HG03025 (cell line): ENCODE measurements around the gene ATP5F1E.
"Not testable (repeated sequence)": the region's sequence is repeated elsewhere in the genome, so short reads cannot be mapped to it uniquely, and the experiment has no call there.

Experiments
- ATAC-seq: cut with Tn5 transposase; IDR thresholded peaks from one replicate; pipeline ENCODE4 v1.9.1; 2021; ENCODE audit warnings: mild to moderate bottlenecking, moderate library complexity; ENCODE audit not compliant: unreplicated experiment, low FRiP score

Gene ATP5F1E

GRCh38 chr20:58992911-58993310, 39.2 kb downstream of the ATP5F1E start:
- ATAC-seq = no peak

GRCh38 chr20:58991715-58992114, 40.4 kb downstream of the ATP5F1E start:
- no peak for ATAC-seq

GRCh38 chr20:58990651-58991445, 41.3 kb downstream of the ATP5F1E start:
- ATAC-seq = no peak

- no peak for ATAC-seq
Measured at GRCh38 chr20:58989196-58989595, 42.9 kb downstream of the ATP5F1E start.

- no peak for ATAC-seq
Measured at GRCh38 chr20:58988565-58988882, 43.6 kb downstream of the ATP5F1E start.

GRCh38 chr20:58987790-58988564, 44.2 kb downstream of the ATP5F1E start:
- no peak for ATAC-seq

GRCh38 chr20:58986968-58987517, 45.1 kb downstream of the ATP5F1E start:
- ATAC-seq = no peak

GRCh38 chr20:58986286-58986967, 45.7 kb downstream of the ATP5F1E start:
- ATAC-seq = no peak

GRCh38 chr20:58985656-58986055, 46.5 kb downstream of the ATP5F1E start:
- no peak for ATAC-seq

- ATAC-seq = no peak
Measured at GRCh38 chr20:58984691-58985090, 47.4 kb downstream of the ATP5F1E start.

- ATAC-seq = not testable (repeated sequence)
Measured at GRCh38 chr20:58983115-58983468, 49.0 kb downstream of the ATP5F1E start.

- ATAC-seq = no peak
Measured at GRCh38 chr20:58982406-58983114, 49.6 kb downstream of the ATP5F1E start.

- no peak for ATAC-seq
Measured at GRCh38 chr20:58981628-58982364, 50.3 kb downstream of the ATP5F1E start.

- ATAC-seq = peak; percentile 65
Measured at GRCh38 chr20:58980711-58981627, 51.2 kb downstream of the ATP5F1E start, which contains the start of gene NELFCD. Gene NELFCD, plus strand, starts transcription at chr20:58981256. Its CDS starts 54 bp downstream, at chr20:58981310.

GRCh38 chr20:58978351-58979190, 53.6 kb downstream of the ATP5F1E start:
- ATAC-seq = no peak

GRCh38 chr20:58976061-58976730, 55.9 kb downstream of the ATP5F1E start:
- ATAC-seq = no peak
